ENCODE measurements around the gene NAP1L4.

The NAP1L4 gene

GRCh38 chr11:2992234-2992996, at the start of gene NAP1L4:
NAP1L4 (minus strand) TSS chr11:2992329; CDS start chr11:2979220, 13,109 bp downstream.
- in situ Hi-C loops (cut with MboI; ENCODE audit: low sequenced_read_pairs), result no loop called here

GRCh38 chr11:3040881-3041280, 48.8 kb upstream of the NAP1L4 start:
- in situ Hi-C loops (cut with MboI; ENCODE audit: low sequenced_read_pairs), result no loop called here

- in situ Hi-C loops (cut with MboI; ENCODE audit: low sequenced_read_pairs), result no loop called here
Measured at GRCh38 chr11:3037945-3038271, 45.8 kb upstream of the NAP1L4 start.

GRCh38 chr11:3037040-3037944, 45.2 kb upstream of the NAP1L4 start:
- in situ Hi-C loops (cut with MboI; ENCODE audit: low sequenced_read_pairs), result no loop called here

- in situ Hi-C loops (cut with MboI; ENCODE audit: low sequenced_read_pairs), result no loop called here
Measured at GRCh38 chr11:3036419-3036818, 44.3 kb upstream of the NAP1L4 start.

- in situ Hi-C loops (cut with MboI; ENCODE audit: low sequenced_read_pairs), result no loop called here
Measured at GRCh38 chr11:3035333-3035732, 43.2 kb upstream of the NAP1L4 start.

GRCh38 chr11:3030289-3031070, 38.4 kb upstream of the NAP1L4 start:
- in situ Hi-C loops (cut with MboI; ENCODE audit: low sequenced_read_pairs), result no loop called here

GRCh38 chr11:3028813-3029212, 36.7 kb upstream of the NAP1L4 start:
- in situ Hi-C loops (cut with MboI; ENCODE audit: low sequenced_read_pairs), result no loop called here

- in situ Hi-C loops (cut with MboI; ENCODE audit: low sequenced_read_pairs), result no loop called here
Measured at GRCh38 chr11:3026803-3027202, 34.7 kb upstream of the NAP1L4 start.

GRCh38 chr11:3022982-3023381, 30.9 kb upstream of the NAP1L4 start:
- in situ Hi-C loops (cut with MboI; ENCODE audit: low sequenced_read_pairs), result no loop called here

GRCh38 chr11:3022300-3022967, 30.3 kb upstream of the NAP1L4 start:
- in situ Hi-C loops (cut with MboI; ENCODE audit: low sequenced_read_pairs), result no loop called here

GRCh38 chr11:3021125-3021524, 29.0 kb upstream of the NAP1L4 start:
- in situ Hi-C loops (cut with MboI; ENCODE audit: low sequenced_read_pairs), result no loop called here

- in situ Hi-C loops (cut with MboI; ENCODE audit: low sequenced_read_pairs), result no loop called here
Measured at GRCh38 chr11:3020011-3020410, 27.9 kb upstream of the NAP1L4 start.

- in situ Hi-C loops (cut with MboI; ENCODE audit: low sequenced_read_pairs), result no loop called here
Measured at GRCh38 chr11:3018596-3018995, 26.5 kb upstream of the NAP1L4 start.

GRCh38 chr11:3016861-3017260, 24.7 kb upstream of the NAP1L4 start:
- in situ Hi-C loops (cut with MboI; ENCODE audit: low sequenced_read_pairs), result no loop called here

- in situ Hi-C loops (cut with MboI; ENCODE audit: low sequenced_read_pairs), result no loop called here
Measured at GRCh38 chr11:3015796-3016195, 23.7 kb upstream of the NAP1L4 start.

- in situ Hi-C loops (cut with MboI; ENCODE audit: low sequenced_read_pairs), result no loop called here
Measured at GRCh38 chr11:3014943-3015342, 22.8 kb upstream of the NAP1L4 start.

GRCh38 chr11:3014057-3014938, 22.2 kb upstream of the NAP1L4 start:
- in situ Hi-C loops (cut with MboI; ENCODE audit: low sequenced_read_pairs), result no loop called here

GRCh38 chr11:3011891-3012885, 20.1 kb upstream of the NAP1L4 start:
- in situ Hi-C loops (cut with MboI; ENCODE audit: low sequenced_read_pairs), result no loop called here
